Brain microvascular endothelial cell (primary cell): ENCODE data around the gene MYL5.

ENCODE experiments used
- DNase-seq: peaks from one replicate; pipeline ENCODE4 v3.0.0-alpha.2; 2020
- H3K27ac ChIP-seq: fragments of 250-450 bp; sonication (Bioruptor Pico); 2 replicates; pipeline ENCODE4 v1.5.1; 2020; ENCODE audit warnings: mild to moderate bottlenecking, moderate library complexity
- H3K27me3 ChIP-seq: fragments of 250-450 bp; sonication (Bioruptor Pico); replicated peaks from 2 replicates; pipeline ENCODE4 v1.5.1; 2020; ENCODE audit warnings: mild to moderate bottlenecking
- H3K36me3 ChIP-seq: fragments of 250-450 bp; sonication (Bioruptor Pico); replicated peaks from 2 replicates; pipeline ENCODE4 v1.5.1; 2020; ENCODE audit warnings: mild to moderate bottlenecking
- H3K4me3 ChIP-seq: 2 replicates; pipeline ENCODE4 v1.5.1; 2011; ENCODE audit warnings: low read depth, mild to moderate bottlenecking, control low read depth, low read length, moderate library complexity
- CTCF ChIP-seq: IDR thresholded peaks from 2 replicates; pipeline ENCODE4 v1.5.1; 2011; ENCODE audit warnings: low read depth, mild to moderate bottlenecking, moderate library complexity, low read length, control low read depth, inconsistent platforms; ENCODE audit errors: missing control alignments
- in situ Hi-C: cut with HindIII; loops from 2 replicates; pipeline ENCODE4 v1.10.0; 2017; ENCODE audit warnings: low sequenced_read_pairs, low pct_ligation_motif_present

Gene MYL5

GRCh38 chr4:717601-718320 lies 43.4 kb downstream of the MYL5 start:
- Histone ChIP-seq H3K4me3 (no peak overlapping the region), H3K27me3 (no peaks in the 10 kb centered on the region), H3K27ac (no peak overlapping the region), H3K36me3 (peaks cover 6% of the 10 kb centered on the region)
- in situ Hi-C loops = no loop called here
- no peak for TF ChIP-seq CTCF
- no peak for DNase-seq

GRCh38 chr4:718460-718859 lies 44.1 kb downstream of the MYL5 start:
- no peak for DNase-seq
- no peak overlapping the region for H3K4me3 ChIP-seq
- in situ Hi-C loops = no loop called here
- H3K36me3 ChIP-seq = peaks cover 12% of the 10 kb centered on the region
- H3K27ac ChIP-seq = no peak overlapping the region
- TF ChIP-seq CTCF = no peak
- no peaks in the 10 kb centered on the region for H3K27me3 ChIP-seq

- TF ChIP-seq CTCF = no peak
- peaks cover 7% of the 10 kb centered on the region for H3K36me3 ChIP-seq
- no peak overlapping the region for H3K4me3 ChIP-seq
- in situ Hi-C loops = no loop called here
- no peak overlapping the region for H3K27ac ChIP-seq
- H3K27me3 ChIP-seq = no peaks in the 10 kb centered on the region
- DNase-seq = no peak
Measured at GRCh38 chr4:720111-720860, 45.9 kb downstream of the MYL5 start.

- Histone ChIP-seq H3K27me3 (no peaks in the 10 kb centered on the region), H3K4me3 (no peak overlapping the region), H3K27ac (no peak overlapping the region), H3K36me3 (peaks cover 7% of the 10 kb centered on the region)
- TF ChIP-seq CTCF = no peak
- in situ Hi-C loops = no loop called here
- DNase-seq = no peak
Measured at GRCh38 chr4:721261-722168, 47.2 kb downstream of the MYL5 start.

- Histone ChIP-seq H3K27ac (no peak overlapping the region), H3K4me3 (no peak overlapping the region), H3K27me3 (no peaks in the 10 kb centered on the region), H3K36me3 (peaks cover 7% of the 10 kb centered on the region)
- no peak for TF ChIP-seq CTCF
- in situ Hi-C loops = no loop called here
- DNase-seq = no peak
Measured at GRCh38 chr4:722169-722725, 47.9 kb downstream of the MYL5 start.
